A375 (cell line): Measurements from ENCODE around the gene GIT1. TPM values are rescaled to one million over a fixed set of nuclear protein-coding genes. Genes with fewer than 3 reads are reported as not detected.

Experiments
- total RNA-seq: library from RNA; depleted of rRNA; stranded (reverse); fragments of >200 nt; shearing (Covaris generic); gene quantifications from 2 replicates; pipeline ENCODE4 v1.2.3, GENCODE V29; 2014; rRNA removed

The GIT1 gene
- total RNA-seq, result 54.1 and 64.7 TPM in 2 replicates

GRCh38 chr17:29589524-29590410, at the start of gene GIT1:
TSS of gene GIT1 (minus strand) at chr17:29589648. CDS start at chr17:29589378, 270 bp downstream.

GRCh38 chr17:29622337-29623282, 33.2 kb upstream of the GIT1 start, which contains the start of gene CORO6:
TSS of gene CORO6 (minus strand) at chr17:29622912. CDS start at chr17:29621421, 1,491 bp downstream.

GRCh38 chr17:29592850-29593551, 3.6 kb upstream of the GIT1 start, which contains the start of gene ANKRD13B:
TSS of gene ANKRD13B (plus strand) at chr17:29593132. CDS start at chr17:29593622, 490 bp downstream.

GRCh38 chr17:29568331-29569244, 20.9 kb downstream of the GIT1 start, which contains the start of gene TP53I13:
TSS of gene TP53I13 (plus strand) at chr17:29568701. CDS start at chr17:29568759, 58 bp downstream.

GRCh38 chr17:29566473-29567303, 22.8 kb downstream of the GIT1 start, which contains the start of gene ABHD15:
TSS of gene ABHD15 (minus strand) at chr17:29567037. CDS start at chr17:29566966, 71 bp downstream.

Other genes starting within 250 kb of the GIT1 start
- 29.6 and 37.1 TPM in 2 replicates for gene TAOK1, start 199.3 kb downstream of the GIT1 start, total RNA-seq
- 5.8 and 6.2 TPM in 2 replicates for gene ABHD15, start 22.6 kb downstream of the GIT1 start, total RNA-seq
- 64.7 and 73.3 TPM in 2 replicates for gene TP53I13, start 20.9 kb downstream of the GIT1 start, total RNA-seq
- gene ANKRD13B, start 3.5 kb upstream of the GIT1 start, total RNA-seq, result 22.4 and 24.4 TPM in 2 replicates
- gene CORO6, start 33.3 kb upstream of the GIT1 start, total RNA-seq, result 0.66 and 0.83 TPM in 2 replicates